ENCODE measurements around the gene LMTK2.

Gene LMTK2

DNA sequence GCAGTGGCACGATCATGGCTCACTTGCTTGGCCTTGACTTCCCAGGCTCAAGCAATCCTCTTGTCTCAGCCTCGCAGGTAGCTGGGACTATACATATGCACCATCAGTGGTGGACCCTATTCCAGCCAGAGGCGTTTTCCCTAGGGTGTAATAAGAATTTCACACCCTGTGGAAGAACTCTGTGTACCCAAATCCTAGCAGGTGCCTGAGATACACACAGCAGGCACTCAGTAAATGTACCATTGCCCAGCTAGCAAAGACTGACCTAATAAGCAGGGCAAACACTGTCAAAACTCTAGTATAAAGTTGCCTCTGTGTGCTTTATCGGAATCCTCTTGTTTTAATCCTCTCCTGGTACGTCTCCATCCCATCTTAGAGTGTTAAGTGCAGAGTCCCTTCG lies 70.9 kb downstream of the LMTK2 start:
- in situ Hi-C loops (cut with HindIII; ENCODE audit: low pct_unique_long_range_greater_than_20kb, low sequenced_read_pairs), result no loop called here
- no peak for TF ChIP-seq JUND (IDR thresholded peaks at IDR 0.05; ENCODE audit: low read depth)
- no peak for DNase-seq (ENCODE audit: low read depth in 1 of 2, low spot score in 1 of 2)

DNA sequence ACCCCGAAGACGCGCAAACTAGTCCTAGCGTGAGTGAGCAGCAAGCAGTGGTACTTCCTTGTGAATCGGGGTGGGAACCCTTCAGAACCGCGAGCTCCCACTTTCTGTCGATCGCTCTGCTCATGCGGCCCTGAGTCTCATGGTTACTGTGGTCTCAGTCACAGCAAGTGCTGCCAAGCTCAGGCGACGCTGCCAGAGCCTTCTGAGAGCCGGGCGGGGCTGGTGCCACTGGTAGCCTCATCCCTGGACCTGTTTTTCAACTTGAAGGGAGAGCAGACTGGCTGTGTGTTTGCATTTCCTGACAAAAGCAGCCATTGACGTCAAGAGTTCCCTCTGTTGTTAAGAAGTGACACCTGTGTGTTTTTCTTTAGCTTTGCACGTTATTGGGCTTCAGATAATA lies 71.7 kb downstream of the LMTK2 start:
- in situ Hi-C loops (cut with HindIII; ENCODE audit: low pct_unique_long_range_greater_than_20kb, low sequenced_read_pairs), result no loop called here
- peak; percentile 43 to 92 for DNase-seq (ENCODE audit: low read depth in 1 of 2, low spot score in 1 of 2)

DNA sequence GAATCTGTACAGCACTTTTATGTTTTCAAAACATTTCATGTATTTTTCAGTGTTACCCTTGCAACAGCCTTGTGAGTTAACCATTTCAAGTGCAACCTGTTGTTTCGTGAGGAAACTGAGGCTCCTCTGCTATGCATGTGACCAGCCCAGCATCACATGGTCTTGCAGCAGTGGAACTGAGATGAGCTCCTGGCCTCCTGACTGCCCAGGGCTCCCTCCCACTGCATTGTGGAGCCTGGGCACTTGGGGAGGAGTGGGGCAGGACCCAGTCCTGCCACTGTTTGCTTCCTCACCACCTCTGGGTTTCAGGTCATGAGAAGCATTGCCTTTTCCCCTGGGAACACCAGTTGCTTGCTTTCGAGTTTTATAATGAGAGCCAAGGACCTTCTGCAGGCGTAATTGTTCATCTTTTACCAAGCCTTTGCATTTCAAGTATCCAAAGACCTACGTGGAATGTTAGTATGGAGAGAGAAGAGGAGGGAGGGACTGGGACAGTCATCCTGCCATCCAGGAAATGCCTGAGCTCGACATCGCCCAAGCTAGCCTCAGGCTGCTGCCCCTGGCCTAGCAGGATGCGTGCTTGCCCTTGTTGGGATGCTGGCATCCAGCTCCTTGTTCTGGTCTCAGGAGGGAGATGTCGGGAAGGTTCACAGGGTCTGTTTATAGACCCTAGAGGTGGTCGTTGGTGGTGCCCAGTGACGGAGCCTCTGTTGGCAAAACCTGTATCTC lies 72.3 kb downstream of the LMTK2 start:
- TF ChIP-seq JUND (IDR thresholded peaks at IDR 0.05; ENCODE audit: low read depth), result no peak
- no peak for DNase-seq (ENCODE audit: low read depth in 1 of 2, low spot score in 1 of 2)
- in situ Hi-C loops (cut with HindIII; ENCODE audit: low pct_unique_long_range_greater_than_20kb, low sequenced_read_pairs), result no loop called here

More for the DNA sequence above, 71.7 kb downstream of the LMTK2 start:
- no peak for TF ChIP-seq JUND (IDR thresholded peaks at IDR 0.05; ENCODE audit: low read depth)

DNA sequence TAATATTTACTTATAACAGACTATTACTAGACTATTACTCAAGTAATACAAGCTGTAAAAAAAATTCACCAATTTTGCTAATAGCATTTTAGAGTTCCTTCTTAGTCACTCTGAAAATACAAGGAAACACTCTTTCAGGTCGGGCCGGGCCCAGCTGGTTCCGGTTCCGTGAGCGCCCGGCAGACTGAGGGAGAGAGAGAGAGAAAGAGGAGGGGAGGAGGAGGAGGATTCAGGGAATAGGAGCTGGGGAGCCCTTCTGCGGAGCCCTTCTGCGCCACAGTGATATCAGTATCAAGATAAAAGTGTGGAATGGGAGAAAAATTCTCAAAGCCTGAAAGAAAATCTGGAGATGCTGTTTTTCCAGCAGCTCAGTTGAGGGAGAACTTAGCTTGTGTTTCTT lies 74.1 kb downstream of the LMTK2 start:
- TF ChIP-seq JUND (IDR thresholded peaks at IDR 0.05; ENCODE audit: low read depth), result no peak
- DNase-seq (ENCODE audit: low read depth in 1 of 2, low spot score in 1 of 2), result no peak
- in situ Hi-C loops (cut with HindIII; ENCODE audit: low pct_unique_long_range_greater_than_20kb, low sequenced_read_pairs), result no loop called here

DNA sequence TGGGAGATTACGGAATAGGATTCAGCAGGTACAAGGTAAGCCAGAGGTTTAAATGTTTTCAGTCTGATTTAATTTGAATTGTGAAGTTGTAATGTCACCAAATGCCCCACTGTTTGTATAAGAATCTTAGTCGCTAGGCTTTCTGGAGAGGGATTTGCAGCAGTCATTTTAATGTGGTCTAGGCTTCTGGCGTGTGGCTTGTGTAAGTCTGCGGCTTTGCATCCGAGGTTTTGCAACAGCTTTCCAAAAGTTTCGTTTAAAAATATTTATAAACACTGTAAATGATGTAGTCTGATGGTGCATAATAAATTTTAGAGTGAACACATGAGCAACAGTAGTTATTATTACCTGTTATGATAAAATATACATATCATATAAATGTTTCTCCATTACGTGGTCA lies 78.4 kb downstream of the LMTK2 start:
- DNase-seq (ENCODE audit: low read depth in 1 of 2, low spot score in 1 of 2), result no peak
- in situ Hi-C loops (cut with HindIII; ENCODE audit: low pct_unique_long_range_greater_than_20kb, low sequenced_read_pairs), result no loop called here
- no peak for TF ChIP-seq JUND (IDR thresholded peaks at IDR 0.05; ENCODE audit: low read depth)

DNA sequence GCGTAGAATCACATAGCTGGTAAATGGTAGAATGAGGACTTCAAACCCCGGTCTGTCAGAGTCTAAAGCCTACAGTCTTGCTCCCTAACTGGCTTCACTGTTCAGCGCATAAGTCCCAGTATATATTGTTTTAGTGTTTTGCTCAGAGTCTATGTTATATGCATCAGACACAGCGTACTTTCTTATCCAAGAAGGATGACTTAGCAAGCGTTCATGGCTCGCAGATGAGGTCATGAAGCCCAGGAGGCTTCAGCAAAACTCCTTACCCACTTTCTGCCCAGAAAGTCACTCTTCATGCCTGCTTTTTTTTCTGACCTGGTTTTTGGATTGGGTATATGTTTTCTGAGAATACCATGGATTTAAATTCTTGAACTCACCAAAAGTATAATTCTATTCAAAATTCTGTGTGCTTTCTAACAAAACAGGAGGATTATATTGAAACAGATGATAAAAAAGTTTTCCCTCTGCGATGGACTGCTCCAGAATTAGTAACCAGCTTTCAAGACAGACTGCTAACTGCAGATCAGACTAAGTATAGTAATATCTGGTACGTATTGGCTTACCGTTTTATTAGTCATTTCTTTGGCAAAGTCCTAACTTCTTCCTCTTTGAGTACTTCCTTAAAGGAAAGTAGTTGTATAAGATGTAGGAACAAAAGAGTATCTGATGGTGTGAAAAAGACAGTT lies 79.9 kb downstream of the LMTK2 start:
- in situ Hi-C loops (cut with HindIII; ENCODE audit: low pct_unique_long_range_greater_than_20kb, low sequenced_read_pairs), result no loop called here
- no peak for DNase-seq (ENCODE audit: low read depth in 1 of 2, low spot score in 1 of 2)
- no peak for TF ChIP-seq JUND (IDR thresholded peaks at IDR 0.05; ENCODE audit: low read depth)

DNA sequence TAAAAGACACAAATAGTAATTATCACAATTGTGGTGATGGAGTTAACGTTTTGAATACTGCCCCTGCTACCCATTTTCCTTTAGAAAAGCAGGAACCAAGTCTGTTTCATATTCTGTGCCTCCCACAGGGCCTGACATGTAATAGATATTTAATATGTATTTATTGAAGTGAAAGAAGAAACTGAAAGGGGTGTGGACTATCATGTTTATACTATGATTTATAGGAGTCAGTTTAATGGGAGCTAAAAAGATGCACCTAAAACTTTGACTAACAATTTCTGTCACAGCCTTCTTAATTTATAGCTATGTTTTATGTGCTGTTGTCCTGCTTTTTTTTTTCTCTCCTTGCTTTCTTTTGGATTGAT lies 80.5 kb downstream of the LMTK2 start:
- no peak for DNase-seq (ENCODE audit: low read depth in 1 of 2, low spot score in 1 of 2)
- no peak for TF ChIP-seq JUND (IDR thresholded peaks at IDR 0.05; ENCODE audit: low read depth)
- in situ Hi-C loops (cut with HindIII; ENCODE audit: low pct_unique_long_range_greater_than_20kb, low sequenced_read_pairs), result no loop called here

DNA sequence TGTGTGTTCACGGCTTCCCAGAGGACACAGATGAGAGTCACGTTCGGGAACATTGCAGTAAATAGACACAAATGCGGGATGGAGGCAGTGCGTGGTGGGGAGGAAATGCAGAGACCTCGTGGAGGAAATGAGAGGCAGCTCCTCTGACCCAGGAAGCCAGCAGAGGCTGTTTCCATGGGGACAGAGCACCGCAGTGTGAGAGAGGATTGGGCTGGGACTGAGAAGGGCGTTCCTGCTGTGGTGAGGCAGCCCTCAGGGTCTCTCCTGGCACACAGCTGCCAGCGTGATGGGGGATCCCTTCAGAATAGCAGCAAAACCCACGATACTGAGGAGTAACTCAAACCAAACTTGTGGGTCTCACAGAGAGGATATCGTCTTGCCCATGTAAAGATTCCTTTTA lies 82.9 kb downstream of the LMTK2 start:
- in situ Hi-C loops (cut with HindIII; ENCODE audit: low pct_unique_long_range_greater_than_20kb, low sequenced_read_pairs), result no loop called here
- DNase-seq (ENCODE audit: low read depth in 1 of 2, low spot score in 1 of 2), result no peak
- TF ChIP-seq JUND (IDR thresholded peaks at IDR 0.05; ENCODE audit: low read depth), result no peak

DNA sequence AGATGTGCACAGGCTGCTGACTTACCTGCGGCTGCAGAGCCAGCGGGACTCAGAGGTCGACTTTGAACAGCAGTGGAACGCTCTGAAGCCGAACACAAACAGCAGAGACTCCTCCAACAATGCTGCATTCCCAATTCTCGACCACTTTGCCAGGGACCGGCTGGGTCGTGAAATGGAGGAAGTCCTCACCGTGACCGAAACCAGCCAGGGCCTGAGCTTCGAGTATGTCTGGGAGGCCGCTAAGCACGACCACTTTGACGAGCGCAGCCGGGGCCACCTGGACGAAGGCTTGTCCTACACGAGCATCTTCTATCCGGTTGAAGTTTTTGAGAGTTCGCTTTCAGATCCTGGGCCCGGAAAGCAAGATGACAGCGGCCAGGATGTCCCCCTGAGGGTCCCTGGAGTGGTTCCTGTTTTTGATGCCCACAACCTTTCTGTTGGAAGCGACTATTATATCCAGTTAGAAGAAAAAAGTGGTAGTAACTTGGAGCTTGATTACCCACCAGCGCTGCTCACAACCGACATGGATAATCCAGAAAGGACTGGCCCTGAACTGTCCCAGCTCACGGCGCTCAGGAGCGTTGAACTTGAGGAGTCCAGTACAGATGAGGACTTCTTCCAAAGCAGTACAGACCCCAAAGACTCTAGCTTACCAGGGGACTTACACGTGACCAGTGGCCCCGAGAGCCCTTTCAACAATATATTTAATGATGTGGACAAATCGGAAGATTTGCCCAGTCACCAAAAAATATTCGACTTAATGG lies 85.2 kb downstream of the LMTK2 start:
- no peak for TF ChIP-seq JUND (IDR thresholded peaks at IDR 0.05; ENCODE audit: low read depth)
- in situ Hi-C loops (cut with HindIII; ENCODE audit: low pct_unique_long_range_greater_than_20kb, low sequenced_read_pairs), result no loop called here
- no peak for DNase-seq (ENCODE audit: low read depth in 1 of 2, low spot score in 1 of 2)

DNA sequence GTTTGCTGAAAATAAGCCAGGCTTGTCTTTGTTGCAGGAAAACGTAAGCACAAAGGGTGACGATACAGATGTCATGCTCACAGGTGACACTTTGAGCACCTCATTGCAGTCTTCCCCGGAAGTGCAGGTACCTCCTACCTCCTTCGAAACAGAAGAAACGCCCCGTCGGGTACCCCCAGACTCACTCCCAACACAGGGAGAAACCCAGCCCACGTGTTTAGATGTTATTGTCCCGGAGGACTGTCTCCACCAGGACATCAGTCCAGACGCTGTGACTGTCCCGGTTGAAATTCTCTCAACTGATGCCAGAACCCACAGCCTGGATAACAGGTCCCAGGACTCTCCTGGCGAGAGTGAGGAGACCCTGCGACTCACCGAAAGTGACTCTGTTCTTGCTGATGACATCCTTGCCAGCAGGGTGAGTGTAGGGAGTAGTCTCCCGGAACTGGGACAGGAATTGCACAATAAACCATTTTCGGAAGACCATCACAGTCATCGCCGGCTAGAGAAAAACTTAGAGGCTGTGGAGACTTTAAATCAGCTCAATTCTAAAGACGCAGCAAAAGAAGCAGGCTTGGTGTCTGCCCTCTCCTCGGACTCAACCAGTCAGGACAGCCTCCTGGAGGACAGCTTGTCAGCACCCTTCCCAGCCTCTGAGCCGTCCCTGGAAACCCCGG lies 86.3 kb downstream of the LMTK2 start:
- in situ Hi-C loops (cut with HindIII; ENCODE audit: low pct_unique_long_range_greater_than_20kb, low sequenced_read_pairs), result no loop called here
- no peak for TF ChIP-seq JUND (IDR thresholded peaks at IDR 0.05; ENCODE audit: low read depth)
- no peak for DNase-seq (ENCODE audit: low read depth in 1 of 2, low spot score in 1 of 2)

DNA sequence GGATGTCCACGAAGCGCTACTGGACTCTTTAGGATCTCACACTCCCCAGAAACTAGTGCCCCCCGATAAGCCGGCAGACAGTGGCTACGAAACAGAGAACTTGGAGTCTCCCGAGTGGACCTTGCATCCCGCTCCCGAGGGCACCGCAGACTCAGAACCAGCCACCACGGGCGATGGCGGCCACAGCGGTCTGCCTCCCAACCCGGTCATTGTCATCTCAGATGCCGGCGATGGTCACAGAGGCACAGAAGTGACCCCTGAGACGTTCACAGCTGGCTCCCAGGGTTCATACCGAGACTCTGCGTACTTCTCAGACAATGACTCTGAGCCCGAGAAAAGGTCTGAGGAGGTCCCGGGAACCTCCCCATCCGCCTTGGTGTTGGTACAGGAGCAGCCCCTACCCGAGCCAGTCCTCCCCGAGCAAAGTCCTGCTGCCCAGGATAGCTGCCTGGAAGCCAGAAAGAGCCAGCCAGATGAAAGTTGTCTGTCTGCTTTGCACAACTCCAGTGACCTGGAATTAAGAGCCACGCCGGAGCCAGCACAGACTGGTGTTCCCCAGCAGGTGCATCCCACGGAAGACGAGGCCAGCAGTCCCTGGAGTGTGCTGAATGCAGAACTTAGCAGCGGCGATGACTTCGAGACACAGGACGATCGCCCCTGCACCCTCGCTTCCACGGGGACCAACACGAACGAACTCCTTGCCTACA lies 87.0 kb downstream of the LMTK2 start:
- in situ Hi-C loops (cut with HindIII; ENCODE audit: low pct_unique_long_range_greater_than_20kb, low sequenced_read_pairs), result no loop called here
- DNase-seq (ENCODE audit: low read depth in 1 of 2, low spot score in 1 of 2), result no peak
- TF ChIP-seq JUND (IDR thresholded peaks at IDR 0.05; ENCODE audit: low read depth), result no peak

DNA sequence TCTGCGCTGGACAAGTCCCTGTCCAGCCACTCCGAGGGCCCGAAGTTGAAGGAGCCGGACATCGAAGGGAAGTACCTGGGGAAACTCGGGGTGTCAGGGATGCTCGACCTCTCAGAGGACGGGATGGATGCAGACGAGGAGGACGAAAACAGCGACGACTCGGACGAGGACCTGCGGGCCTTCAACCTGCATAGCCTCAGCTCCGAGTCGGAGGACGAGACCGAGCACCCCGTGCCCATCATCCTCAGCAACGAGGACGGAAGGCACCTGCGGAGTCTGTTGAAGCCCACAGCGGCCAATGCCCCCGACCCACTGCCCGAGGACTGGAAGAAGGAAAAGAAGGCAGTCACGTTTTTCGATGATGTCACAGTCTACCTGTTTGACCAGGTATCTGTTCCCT lies 87.5 kb downstream of the LMTK2 start:
- no peak for TF ChIP-seq JUND (IDR thresholded peaks at IDR 0.05; ENCODE audit: low read depth)
- DNase-seq (ENCODE audit: low read depth in 1 of 2, low spot score in 1 of 2), result no peak
- in situ Hi-C loops (cut with HindIII; ENCODE audit: low pct_unique_long_range_greater_than_20kb, low sequenced_read_pairs), result no loop called here

Data from T47D (cell line).